GM12878 (cell line): ENCODE measurements around the gene SRSF8. TPM values are rescaled to one million over a fixed set of nuclear protein-coding genes. Genes with fewer than 3 reads are reported as not detected.

Experiments used
- ATAC-seq: fragments of 200-7000 bp; cut with Tn5 transposase; 3 replicates; pipeline ENCODE4 v1.9.1; 2020; ENCODE audit warnings: mild to moderate bottlenecking, moderate library complexity
- BruUV-seq: library from RNA; stranded (reverse); fragments of 400-500 nt; replicated peaks from 2 replicates; lab custom pipeline; 2021; lab: Mats Ljungman, UMichigan
- CTCF ChIA-PET: fragments of 300-600 bp; sonication (Branson Sonifier 250); formaldehyde crosslinking; extraction: SDS; loops from one replicate; lab custom pipeline; 2021; ENCODE audit warnings: inconsistent platforms; lab: Yijun Ruan, JAX
- POLR2A ChIA-PET: fragments of 350-600 bp; formaldehyde crosslinking; extraction: SDS; loops from one replicate; lab custom pipeline; 2021; ENCODE audit warnings: inconsistent platforms; lab: Charles Lee
- RAD21 ChIA-PET: fragments of 300-600 bp; sonication (Branson Sonifier 250); formaldehyde crosslinking; loops from one replicate; lab custom pipeline; 2023; ENCODE audit warnings: antibody characterized with exemption; ENCODE audit not compliant: unreplicated experiment; lab: Charles Lee
- SMC1A ChIA-PET: fragments of 300-600 bp; sonication (Branson Sonifier 250); formaldehyde crosslinking; loops from one replicate; lab custom pipeline; 2023; ENCODE audit not compliant: unreplicated experiment, uncharacterized antibody; lab: Charles Lee
- DNase-seq: peaks from one replicate; pipeline ENCODE4 v3.0.0-alpha.2; 2011; ENCODE audit warnings: low read depth, low spot score
- FAIRE-seq: peaks from 3 replicates; lab custom pipeline; 2011; peaks lifted over from hg19 to GRCh38; lab: Jason Lieb, UNC
- H2AFZ ChIP-seq: 2 replicates; pipeline ENCODE4 v1.6.0; 2011; ENCODE audit warnings: low read depth, low read length, control low read depth; ENCODE audit not compliant: control insufficient read depth
- H3K27ac ChIP-seq: 2 replicates; pipeline ENCODE4 v1.5.1; 2011; ENCODE audit warnings: control low read depth; ENCODE audit not compliant: control insufficient read depth, insufficient read depth
- H3K27me3 ChIP-seq, 2 experiments: replicated peaks in 1 of 2; 2 replicates each; pipeline versions ENCODE4 v1.6.0 to v1.6.1; 2011; ENCODE audit warnings: low read length in 1 of 2; ENCODE audit not compliant: control insufficient read depth in 2 of 2, insufficient read depth in 2 of 2
- H3K36me3 ChIP-seq, 2 experiments: 2 replicates each; pipeline ENCODE4 v1.5.1; 2011; ENCODE audit warnings: low read length in 1 of 2; ENCODE audit not compliant: control insufficient read depth in 2 of 2, insufficient read depth in 2 of 2
- H3K4me1 ChIP-seq: 2 replicates; pipeline ENCODE4 v1.6.1; 2011; ENCODE audit warnings: mild to moderate bottlenecking, low read length, moderate library complexity, mixed read lengths; ENCODE audit not compliant: control insufficient read depth, insufficient read depth
- H3K4me2 ChIP-seq: 2 replicates; pipeline ENCODE4 v1.6.0; 2011; ENCODE audit warnings: control low read depth; ENCODE audit not compliant: control insufficient read depth, insufficient read depth
- H3K4me3 ChIP-seq: fragments of 200-600 bp; sonication (generic); 2 replicates; pipeline ENCODE4 v1.5.1; 2016
- H3K79me2 ChIP-seq: 2 replicates; pipeline ENCODE4 v1.6.0; 2011; ENCODE audit warnings: low read length; ENCODE audit not compliant: control insufficient read depth, insufficient read depth
- H3K9ac ChIP-seq: 2 replicates; pipeline ENCODE4 v1.8.0; 2011; ENCODE audit warnings: low read length, control low read depth, mixed read lengths; ENCODE audit not compliant: control insufficient read depth, insufficient read depth
- H3K9me3 ChIP-seq: replicated peaks from 3 replicates; pipeline ENCODE4 v1.5.1; 2011; ENCODE audit warnings: mild to moderate bottlenecking, low read length; ENCODE audit not compliant: control insufficient read depth, insufficient read depth
- H4K20me1 ChIP-seq: 2 replicates; pipeline ENCODE4 v1.6.0; 2011; ENCODE audit not compliant: control insufficient read depth, insufficient read depth
- GABPA ChIP-seq: IDR thresholded peaks from 2 replicates; pipeline ENCODE4 v1.6.1; 2014; ENCODE audit warnings: antibody characterized with exemption, low read depth, mild to moderate bottlenecking, inconsistent platforms
- HDGF ChIP-seq: fragments of 450-650 bp; IDR thresholded peaks from 2 replicates; pipeline ENCODE4 v1.6.1; 2016; ENCODE audit warnings: antibody characterized with exemption
- NFYB ChIP-seq: IDR thresholded peaks from 2 replicates; pipeline ENCODE4 v1.6.1; 2011; ENCODE audit warnings: low read depth, mild to moderate bottlenecking, low read length, improper control_type of control experiment, moderate library complexity; ENCODE audit not compliant: insufficient read depth
- PML ChIP-seq: IDR thresholded peaks from 2 replicates; pipeline ENCODE4 v1.6.1; 2012; ENCODE audit warnings: low read length, inconsistent platforms
- POLR2AphosphoS2 ChIP-seq: IDR thresholded peaks from 2 replicates; pipeline ENCODE4 v1.6.1; 2011; ENCODE audit warnings: low read depth, mild to moderate bottlenecking, low read length, improper control_type of control experiment, moderate library complexity
- RELA ChIP-seq: fragments of 450-650 bp; IDR thresholded peaks from 2 replicates; pipeline ENCODE4 v1.8.0; 2014; ENCODE audit warnings: borderline replicate concordance; ENCODE audit not compliant: partially characterized antibody
- WGBS: methylation state at CpG from one replicate; pipeline ENCODE4 v1.1.6; 2016; ENCODE audit warnings: low lambda C conversion rate; ENCODE audit not compliant: insufficient replicate concordance, insufficient coverage; ENCODE audit errors: missing lambda C conversion rate; 5-methylcytosine and 5-hydroxymethylcytosine counted together
- in situ Hi-C: fragments of 300-500 bp; cut with MboI; formaldehyde crosslinking; loops from 9 replicates; pipeline ENCODE4 v1.14.3; 2018; ENCODE audit warnings: mixed read lengths
- intact Hi-C: fragments of 100-400 bp; cut with micrococcal nuclease; formaldehyde crosslinking; loops from one replicate; pipeline ENCODE4 v1.14.2; 2022; ENCODE audit not compliant: unreplicated experiment
- polyA plus RNA-seq, 11 experiments: library from polyadenylated mRNA; depleted of rRNA in 4 of 11; unstranded in 6 of 11; stranded (reverse) in 5 of 11; fragments of >200 nt; fragmentation: Nextera tagmentation in 4 of 11; fragmentation: Illumina TruSeq in 1 of 11; extraction: Ambion mirVana in 4 of 11; extraction: Trizol in 1 of 11; gene quantifications; 1 replicate in 1 of 11; 2 replicates in 10 of 11; pipeline versions ENCODE4 v1.2.1 to v1.2.3, GENCODE V29; 2011 to 2016; ENCODE audit warnings: inconsistent platforms in 2 of 11, missing spikeins in 2 of 11, low read depth in 1 of 11
- total RNA-seq, 4 experiments: library from RNA; depleted of rRNA in 3 of 4; stranded (reverse); fragments of >200 nt in 3 of 4; fragmentation: Illumina TruSeq in 1 of 4; extraction: Trizol in 1 of 4; gene quantifications; 2 replicates each; pipeline versions ENCODE4 v1.2.1 to v1.2.3, GENCODE V29; 2013 to 2021
- TF ChIP-seq, protein P1 (sequence below): IDR thresholded peaks from 2 replicates; pipeline ENCODE4 v1.6.1; 2012; ENCODE audit warnings: low read depth, low read length, improper control_type of control experiment

SRSF8 gene
- total and polyA plus RNA-seq, 10 of the 15 experiments (the other 5 are each of a cell fraction or from before 2014, with no cell fraction given), result 14.2 to 43.1 (median 27.1) TPM

DNA sequence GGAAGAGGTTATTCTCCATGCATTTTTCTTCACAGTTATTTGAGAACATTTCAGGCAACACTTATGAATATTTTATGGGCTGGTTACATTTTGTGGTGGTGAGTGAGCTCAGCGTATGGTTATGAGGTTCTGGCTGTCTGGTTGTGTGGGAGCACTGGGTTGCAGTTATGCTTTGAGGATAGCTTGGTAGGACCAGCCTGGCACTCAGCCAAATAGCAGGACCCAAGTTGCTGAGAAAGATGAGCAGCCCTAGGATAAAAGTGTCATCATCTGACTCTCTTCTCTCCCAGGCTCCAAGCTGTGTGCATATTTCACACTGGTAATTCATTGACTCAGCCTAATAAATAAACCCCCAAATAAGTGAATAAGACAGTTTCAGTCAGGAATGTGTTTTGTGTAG, 8.1 kb upstream of the SRSF8 start:
- Histone ChIP-seq H3K36me3 (no peaks in the 10 kb centered on the region), H3K27me3 (no peaks in the 10 kb centered on the region; a peak in 1 of 4 replicates), H3K4me1 (peaks cover 5% of the 10 kb centered on the region; the same call in 1 of the 2 replicates), H4K20me1 (no peaks in the 10 kb centered on the region), H2AFZ (no peak overlapping the region), H3K79me2 (no peaks in the 10 kb centered on the region), H3K9ac (no peak overlapping the region), H3K4me3 (no peak overlapping the region)
- ATAC-seq, result no peak
- FAIRE-seq, result no peak
- ChIA-PET POLR2A (interaction anchor here (4.1 kb wide), 1 partner anchor 9 kb away, joined by 14 read pairs; the partner anchor contains the start of gene SRSF8), RAD21 (no interaction called here), CTCF (interaction anchor here (1.5 kb wide), 1 partner anchor 10 kb away, joined by 4 read pairs; no protein-coding TSS in a partner anchor)
- intact Hi-C loops (no loop called here), in situ Hi-C loops (no loop called here)
- no TSS peak for BruUV-seq
- no peak for DNase-seq
- 90% methylated on average over 1 of the region's 1 CpG for WGBS
- no peak for TF ChIP-seq POLR2AphosphoS2
- TF ChIP-seq, all 136 proteins: peak for 0
- Histone ChIP-seq H3K9me3 (no peaks in the 10 kb centered on the region), H3K27ac (no peak overlapping the region), H3K4me2 (no peak overlapping the region)
- SMC1A ChIA-PET, result interaction anchor here (0.6 kb wide), 1 partner anchor 37 kb away, joined by 3 read pairs; no protein-coding TSS in a partner anchor

DNA sequence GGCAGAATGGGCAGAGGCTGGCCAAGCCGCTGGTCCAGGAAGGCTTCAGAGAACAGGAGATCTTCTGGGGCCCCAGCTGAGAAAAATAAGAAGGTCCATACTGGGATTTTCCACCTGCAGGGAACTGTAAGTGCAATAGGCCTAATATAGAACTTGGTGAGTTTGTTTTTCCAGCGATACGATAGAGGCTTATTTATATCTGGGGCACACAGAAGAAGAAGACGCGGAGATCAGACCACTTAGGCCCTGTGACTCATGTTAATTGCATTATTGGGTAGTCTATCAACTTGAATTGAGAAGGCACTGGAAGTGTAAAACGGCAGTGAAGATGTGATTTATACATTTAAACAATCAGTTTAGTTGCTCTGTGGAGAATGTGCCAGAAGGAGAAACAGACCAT, 7.7 kb upstream of the SRSF8 start:
- SMC1A ChIA-PET, result no interaction called here
- H3K27me3 ChIP-seq, result no peaks in the 10 kb centered on the region; a peak in 1 of 4 replicates
- no peaks in the 10 kb centered on the region for H3K79me2 ChIP-seq
- no peak for ATAC-seq
- BruUV-seq, result no TSS peak
- no peak for DNase-seq
- H3K4me1 ChIP-seq, result peaks cover 5% of the 10 kb centered on the region; the same call in 1 of the 2 replicates
- H3K4me3 ChIP-seq, result no peak overlapping the region
- no peak overlapping the region for H3K27ac ChIP-seq
- FAIRE-seq, result no peak
- H4K20me1 ChIP-seq, result no peaks in the 10 kb centered on the region
- intact Hi-C loops, result no loop called here
- in situ Hi-C loops, result no loop called here
- H3K9ac ChIP-seq, result no peak overlapping the region
- H3K36me3 ChIP-seq, result no peaks in the 10 kb centered on the region
- POLR2A ChIA-PET, result no interaction called here
- TF ChIP-seq NFYB (no peak), GABPA (no peak), HDGF (no peak), RELA (no peak), PML (no peak)
- TF ChIP-seq, protein P1, sequence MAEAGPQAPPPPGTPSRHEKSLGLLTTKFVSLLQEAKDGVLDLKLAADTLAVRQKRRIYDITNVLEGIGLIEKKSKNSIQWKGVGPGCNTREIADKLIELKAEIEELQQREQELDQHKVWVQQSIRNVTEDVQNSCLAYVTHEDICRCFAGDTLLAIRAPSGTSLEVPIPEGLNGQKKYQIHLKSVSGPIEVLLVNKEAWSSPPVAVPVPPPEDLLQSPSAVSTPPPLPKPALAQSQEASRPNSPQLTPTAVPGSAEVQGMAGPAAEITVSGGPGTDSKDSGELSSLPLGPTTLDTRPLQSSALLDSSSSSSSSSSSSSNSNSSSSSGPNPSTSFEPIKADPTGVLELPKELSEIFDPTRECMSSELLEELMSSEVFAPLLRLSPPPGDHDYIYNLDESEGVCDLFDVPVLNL, result no peak
- H3K9me3 ChIP-seq, result no peaks in the 10 kb centered on the region
- CTCF ChIA-PET, result interaction anchor here (1.5 to 1.6 kb wide), 2 partner anchors 10 to 11 kb away, joined by 3 to 4 read pairs; no protein-coding TSS in a partner anchor
- WGBS, result 67% methylated on average over 6 of the region's 6 CpGs
- RAD21 ChIA-PET, result interaction anchor here (1.6 kb wide), 1 partner anchor 9 kb away, joined by 5 read pairs; no protein-coding TSS in a partner anchor
- H2AFZ ChIP-seq, result no peak overlapping the region
- no peak overlapping the region for H3K4me2 ChIP-seq
